PC-9 (cell line): ENCODE data around the gene WDR48. TPM values are rescaled to one million over a fixed set of nuclear protein-coding genes. Genes with fewer than 3 reads are reported as not detected.

Experiments used
- BruUV-seq: library from RNA; stranded (reverse); fragments of 400-500 nt; replicated peaks from 2 replicates; lab custom pipeline; 2021; lab: Mats Ljungman, UMichigan
- CTCF ChIA-PET: fragments of 300-600 bp; sonication (Branson Sonifier 250); formaldehyde crosslinking; loops from one replicate; lab custom pipeline; 2022; ENCODE audit warnings: antibody characterized with exemption; lab: Charles Lee
- POLR2A ChIA-PET: fragments of 300-600 bp; sonication (Branson Sonifier 250); formaldehyde crosslinking; loops from one replicate; lab custom pipeline; 2022; ENCODE audit warnings: antibody characterized with exemption; ENCODE audit not compliant: unreplicated experiment; lab: Charles Lee
- DNase-seq, 2 experiments: peaks; one replicate each; pipeline versions ENCODE4 v3.0.0 to v3.0.0-alpha.2; 2015 to 2022; ENCODE audit warnings: mixed read lengths in 1 of 2
- H2AFZ ChIP-seq: fragments of 200-600 bp; sonication (generic); 2 replicates; pipeline ENCODE4 v1.8.1; 2017; ENCODE audit warnings: antibody characterized with exemption
- H3F3A ChIP-seq: fragments of 200-600 bp; sonication (generic); 2 replicates; pipeline ENCODE4 v1.8.1; 2017; ENCODE audit warnings: antibody characterized with exemption, mild to moderate bottlenecking, low read depth; ENCODE audit not compliant: insufficient read depth
- H3K27ac ChIP-seq: fragments of 200-600 bp; sonication (generic); 2 replicates; pipeline ENCODE4 v1.6.1; 2016; ENCODE audit warnings: mixed run types
- H3K27me3 ChIP-seq: fragments of 200-600 bp; sonication (generic); 2 replicates; pipeline ENCODE4 v1.6.1; 2016; ENCODE audit warnings: low read depth, mixed run types; ENCODE audit not compliant: insufficient read depth
- H3K36me3 ChIP-seq: fragments of 200-600 bp; sonication (generic); 2 replicates; pipeline ENCODE4 v1.6.1; 2016; ENCODE audit warnings: low read depth, mixed run types
- H3K4me1 ChIP-seq: fragments of 200-600 bp; sonication (generic); replicated peaks from 2 replicates; pipeline ENCODE4 v1.6.1; 2016; ENCODE audit warnings: mixed run types; ENCODE audit not compliant: insufficient read depth
- H3K4me2 ChIP-seq: fragments of 200-600 bp; sonication (generic); 2 replicates; pipeline ENCODE4 v1.6.1; 2017; ENCODE audit warnings: mixed run types
- H3K4me3 ChIP-seq: fragments of 200-600 bp; sonication (generic); 2 replicates; pipeline ENCODE4 v1.6.1; 2016; ENCODE audit warnings: mixed run types
- H3K79me2 ChIP-seq: fragments of 200-600 bp; sonication (generic); 2 replicates; pipeline ENCODE4 v1.6.1; 2017; ENCODE audit warnings: low read depth, mixed run types
- H3K9me2 ChIP-seq: fragments of 200-600 bp; sonication (generic); 2 replicates; pipeline ENCODE4 v1.8.1; 2017; ENCODE audit warnings: mild to moderate bottlenecking; ENCODE audit not compliant: insufficient read depth
- H3K9me3 ChIP-seq: fragments of 200-600 bp; sonication (generic); 2 replicates; pipeline ENCODE4 v1.8.1; 2016; ENCODE audit warnings: low read depth; ENCODE audit not compliant: insufficient read depth
- H4K20me1 ChIP-seq: fragments of 200-600 bp; sonication (generic); 2 replicates; pipeline ENCODE4 v1.8.1; 2017; ENCODE audit not compliant: insufficient read depth
- CTCF ChIP-seq: fragments of 200-600 bp; sonication (generic); conservative IDR thresholded peaks from 2 replicates; pipeline ENCODE4 v1.6.1; 2017; ENCODE audit warnings: mixed run types, antibody characterized with exemption, mild to moderate bottlenecking, moderate library complexity
- EZH2 ChIP-seq: fragments of 200-600 bp; sonication (generic); IDR thresholded peaks from 2 replicates; pipeline ENCODE4 v1.8.0; 2017; ENCODE audit warnings: antibody characterized with exemption, low read depth
- intact Hi-C: fragments of 100-400 bp; cut with micrococcal nuclease; formaldehyde crosslinking; loops from one replicate; pipeline ENCODE4 v1.10.0; 2022; ENCODE audit not compliant: unreplicated experiment
- total RNA-seq: library from RNA; stranded (reverse); gene quantifications from 2 replicates; pipeline ENCODE4 v1.2.3, GENCODE V29; 2021

WDR48 gene
- total RNA-seq, 1 experiment from 2014 or later: 31.2 TPM

- Histone ChIP-seq H3K27me3 (no peaks in the 10 kb centered on the region), H3K4me2 (no peak overlapping the region), H3K9me3 (no peaks in the 10 kb centered on the region), H3K4me3 (no peak overlapping the region), H3K9me2 (no peaks in the 10 kb centered on the region), H3K4me1 (peaks cover 22% of the 10 kb centered on the region), H3K79me2 (no peaks in the 10 kb centered on the region), H3K36me3 (no peaks in the 10 kb centered on the region), H4K20me1 (no peaks in the 10 kb centered on the region), H3F3A (peaks cover 22% of the 10 kb centered on the region), H3K27ac (no peak overlapping the region), H2AFZ (no peak overlapping the region)
- no peak for DNase-seq
- ChIA-PET CTCF (no interaction called here), POLR2A (no interaction called here)
- TF ChIP-seq CTCF: no peak
- TF ChIP-seq EZH2: no peak
- no TSS peak for BruUV-seq
- intact Hi-C loops: no loop called here
Observed at GRCh38 chr3:39134305-39134704, 82.5 kb downstream of the WDR48 start.

DNA sequence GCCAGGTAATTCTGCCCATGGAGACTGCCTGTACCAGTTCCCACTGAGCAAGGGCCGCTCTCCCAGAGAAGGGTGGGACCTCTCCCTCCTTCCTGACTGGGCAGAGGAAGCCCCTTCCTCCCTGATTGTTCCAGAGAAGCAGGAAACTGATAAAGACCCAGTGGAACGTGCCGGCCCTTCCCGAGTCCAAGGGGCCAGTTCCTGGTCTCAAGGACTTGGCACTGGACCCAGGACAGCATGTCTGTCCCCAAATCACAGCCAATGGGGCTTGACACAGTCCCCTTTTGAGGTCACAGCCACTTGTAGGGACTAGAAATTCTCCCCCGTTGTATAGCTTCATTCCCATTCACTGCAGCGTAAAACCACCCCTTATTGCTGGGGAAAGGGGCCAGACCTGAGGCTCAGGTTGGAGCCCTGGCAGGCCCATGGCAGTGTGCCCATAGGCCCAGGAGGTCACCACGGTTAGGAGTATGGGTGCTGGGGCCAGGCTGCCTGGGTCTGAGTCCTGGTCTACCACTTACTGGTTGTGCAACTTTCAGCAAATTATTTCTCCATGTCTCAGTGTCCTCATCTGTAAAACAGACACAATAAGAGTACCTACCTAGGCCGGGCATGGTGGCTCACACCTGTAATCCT lies 83.5 kb downstream of the WDR48 start:
- no peaks in the 10 kb centered on the region for H3K9me3 ChIP-seq
- peaks cover 25% of the 10 kb centered on the region for H3F3A ChIP-seq
- ChIA-PET CTCF (interaction anchor here (0.6 kb wide), 1 partner anchor 153 kb away, joined by 9 read pairs; no protein-coding TSS in a partner anchor), POLR2A (no interaction called here)
- no peak for DNase-seq
- H3K79me2 ChIP-seq: no peaks in the 10 kb centered on the region
- TF ChIP-seq CTCF (no peak), EZH2 (no peak)
- no peaks in the 10 kb centered on the region for H4K20me1 ChIP-seq
- intact Hi-C loops: no loop called here
- H3K4me2 ChIP-seq: no peak overlapping the region
- no peak overlapping the region for H3K4me3 ChIP-seq
- H3K9me2 ChIP-seq: no peaks in the 10 kb centered on the region
- no peaks in the 10 kb centered on the region for H3K27me3 ChIP-seq
- peaks cover 31% of the 10 kb centered on the region for H3K4me1 ChIP-seq
- no TSS peak for BruUV-seq
- H2AFZ ChIP-seq: no peak overlapping the region
- H3K36me3 ChIP-seq: no peaks in the 10 kb centered on the region
- no peak overlapping the region for H3K27ac ChIP-seq

- peaks cover 44% of the 10 kb centered on the region for H3K4me1 ChIP-seq
- no peaks in the 10 kb centered on the region for H3K79me2 ChIP-seq
- H3K4me3 ChIP-seq: no peak overlapping the region
- POLR2A ChIA-PET: no interaction called here
- CTCF ChIA-PET: no interaction called here
- no peak overlapping the region for H3K27ac ChIP-seq
- H3F3A ChIP-seq: peaks cover 34% of the 10 kb centered on the region
- no peak overlapping the region for H3K4me2 ChIP-seq
- intact Hi-C loops: no loop called here
- H4K20me1 ChIP-seq: no peaks in the 10 kb centered on the region
- no peaks in the 10 kb centered on the region for H3K36me3 ChIP-seq
- TF ChIP-seq CTCF (no peak), EZH2 (no peak)
- no TSS peak for BruUV-seq
- DNase-seq: no peak
- no peaks in the 10 kb centered on the region for H3K27me3 ChIP-seq
- no peaks in the 10 kb centered on the region for H3K9me3 ChIP-seq
- no peaks in the 10 kb centered on the region for H3K9me2 ChIP-seq
- no peak overlapping the region for H2AFZ ChIP-seq
Observed at GRCh38 chr3:39136533-39137434, 85.0 kb downstream of the WDR48 start.
